Measurements from ENCODE around the gene ZCCHC7. TPM values are rescaled to one million over a fixed set of nuclear protein-coding genes. Genes with fewer than 3 reads are reported as not detected.

Gene ZCCHC7
- total RNA-seq, 1 experiment from 2014 or later, result 27.9 TPM

DNA sequence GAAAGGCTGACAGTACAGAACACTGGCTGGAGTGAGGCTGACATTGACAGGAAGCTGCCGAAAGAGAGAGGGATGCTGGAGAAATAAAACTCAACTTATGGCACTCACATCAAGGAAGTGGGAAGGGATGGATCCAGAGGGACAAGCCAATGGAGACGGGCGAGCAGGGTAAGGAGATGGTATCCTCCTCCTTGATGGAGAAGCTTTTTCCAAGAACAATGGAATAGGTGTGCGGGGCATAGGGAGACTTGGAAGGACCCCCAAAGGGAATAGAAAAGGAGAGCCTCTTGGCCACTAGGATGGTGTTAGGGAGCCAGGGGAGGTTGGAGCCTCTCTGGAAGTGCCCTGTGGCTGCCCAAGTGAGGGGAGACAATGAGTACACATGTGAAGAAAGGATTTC is 243.8 kb downstream of the ZCCHC7 start:
- POLR2A ChIA-PET (ENCODE audit: low non-redundant PET), result no interaction called here
- TF ChIP-seq CTCF (conservative IDR thresholded peaks at IDR 0.05; ENCODE audit: low read depth, low read length) (no peak), EZH2 (IDR thresholded peaks at IDR 0.05; ENCODE audit: borderline replicate concordance, low read depth, low read length, poor library complexity, severe bottlenecking) (no peak)
- H3K36me3 ChIP-seq (ENCODE audit: insufficient read depth, low read length, poor library complexity, severe bottlenecking), result no peaks in the 10 kb centered on the region
- CTCF ChIA-PET, result no interaction called here
- no peaks in the 10 kb centered on the region for H3K27me3 ChIP-seq (replicated peaks; ENCODE audit: insufficient read depth, low read depth, low read length, poor library complexity)
- BruUV-seq (replicated peaks), result no TSS peak
- H3K4me1 ChIP-seq (ENCODE audit: insufficient read depth, low read length, poor library complexity, severe bottlenecking), result no peaks in the 10 kb centered on the region
- intact Hi-C loops (cut with micrococcal nuclease; ENCODE audit: unreplicated experiment), result no loop called here
- no peak overlapping the region for H3K27ac ChIP-seq (ENCODE audit: low read depth, low read length, poor library complexity, severe bottlenecking)
- H3K9me3 ChIP-seq (ENCODE audit: low read depth, low read length, poor library complexity, severe bottlenecking), result no peaks in the 10 kb centered on the region
- H3K4me3 ChIP-seq (ENCODE audit: low read depth, low read length, poor library complexity, severe bottlenecking), result no peak overlapping the region
- DNase-seq (ENCODE audit: low spot score), result no peak

DNA sequence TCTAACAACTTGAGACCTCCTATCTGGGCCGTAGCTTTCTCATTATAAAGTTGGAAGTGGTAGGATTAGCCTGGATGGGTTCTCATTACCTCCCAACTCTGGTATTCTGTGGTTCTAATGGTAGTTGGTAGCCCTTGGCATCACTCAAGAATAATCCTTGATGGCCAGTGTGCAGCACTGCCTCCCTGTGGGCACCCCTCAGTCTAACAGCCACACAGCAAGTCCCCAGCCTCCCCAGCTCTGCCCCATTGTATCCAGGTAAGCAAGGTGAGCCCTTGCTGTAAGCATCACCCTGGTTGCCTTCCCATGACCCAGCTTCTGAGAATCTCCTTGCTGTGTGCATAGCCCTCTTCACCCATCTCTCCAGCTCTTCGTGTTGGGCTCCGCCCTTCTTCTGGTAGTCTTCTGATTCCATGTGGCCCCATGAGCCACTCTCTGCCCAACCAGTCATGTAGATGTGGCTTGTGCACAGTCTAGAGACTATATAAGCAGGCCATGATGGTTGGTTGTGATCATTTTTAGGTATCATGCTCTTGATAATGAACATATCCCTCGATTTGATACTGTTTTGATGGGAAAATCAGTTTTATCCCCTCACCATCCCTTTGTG is 244.5 kb downstream of the ZCCHC7 start:
- DNase-seq (ENCODE audit: low spot score), result no peak

DNA sequence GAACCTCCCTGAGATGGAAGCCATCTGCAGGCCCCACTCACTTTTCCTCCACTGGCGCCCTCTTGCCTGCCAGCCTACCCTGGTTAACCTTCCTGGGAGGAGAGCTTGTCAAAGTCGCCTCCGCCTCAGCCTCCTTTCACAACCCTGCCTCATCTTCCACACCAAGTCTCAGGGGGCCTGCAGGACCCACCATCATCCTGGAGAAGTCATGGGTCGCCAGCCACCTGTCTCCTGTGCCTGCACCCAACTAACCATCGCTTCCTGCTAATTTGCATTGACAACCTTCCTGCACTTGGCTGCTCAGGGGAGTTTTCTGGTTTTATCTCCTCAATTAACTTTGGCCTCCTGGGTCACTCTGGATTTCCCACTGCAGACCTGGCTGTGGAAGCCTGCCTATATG is 249.3 kb downstream of the ZCCHC7 start:
- no peak for DNase-seq (ENCODE audit: low spot score)
- no peak for TF ChIP-seq EZH2 (IDR thresholded peaks at IDR 0.05; ENCODE audit: borderline replicate concordance, low read depth, low read length, poor library complexity, severe bottlenecking)
- TF ChIP-seq CTCF (conservative IDR thresholded peaks at IDR 0.05; ENCODE audit: low read depth, low read length), result no peak
- Histone ChIP-seq H3K4me3 (ENCODE audit: low read depth, low read length, poor library complexity, severe bottlenecking) (no peak overlapping the region), H3K4me1 (ENCODE audit: insufficient read depth, low read length, poor library complexity, severe bottlenecking) (no peaks in the 10 kb centered on the region), H3K36me3 (ENCODE audit: insufficient read depth, low read length, poor library complexity, severe bottlenecking) (no peaks in the 10 kb centered on the region), H3K9me3 (ENCODE audit: low read depth, low read length, poor library complexity, severe bottlenecking) (no peaks in the 10 kb centered on the region), H3K27me3 (replicated peaks; ENCODE audit: insufficient read depth, low read depth, low read length, poor library complexity) (no peaks in the 10 kb centered on the region), H3K27ac (ENCODE audit: low read depth, low read length, poor library complexity, severe bottlenecking) (no peak overlapping the region)
- BruUV-seq (replicated peaks), result no TSS peak
- ChIA-PET CTCF (no interaction called here), POLR2A (ENCODE audit: low non-redundant PET) (no interaction called here)
- intact Hi-C loops (cut with micrococcal nuclease; ENCODE audit: unreplicated experiment), result no loop called here

More for the DNA sequence above, 244.5 kb downstream of the ZCCHC7 start:
- Histone ChIP-seq H3K27ac (ENCODE audit: low read depth, low read length, poor library complexity, severe bottlenecking) (no peak overlapping the region), H3K9me3 (ENCODE audit: low read depth, low read length, poor library complexity, severe bottlenecking) (no peaks in the 10 kb centered on the region), H3K4me3 (ENCODE audit: low read depth, low read length, poor library complexity, severe bottlenecking) (no peak overlapping the region), H3K27me3 (replicated peaks; ENCODE audit: insufficient read depth, low read depth, low read length, poor library complexity) (no peaks in the 10 kb centered on the region), H3K4me1 (ENCODE audit: insufficient read depth, low read length, poor library complexity, severe bottlenecking) (no peaks in the 10 kb centered on the region), H3K36me3 (ENCODE audit: insufficient read depth, low read length, poor library complexity, severe bottlenecking) (no peaks in the 10 kb centered on the region)
- intact Hi-C loops (cut with micrococcal nuclease; ENCODE audit: unreplicated experiment), result no loop called here
- CTCF ChIA-PET, result no interaction called here
- POLR2A ChIA-PET (ENCODE audit: low non-redundant PET), result no interaction called here
- no TSS peak for BruUV-seq (replicated peaks)
- TF ChIP-seq EZH2 (IDR thresholded peaks at IDR 0.05; ENCODE audit: borderline replicate concordance, low read depth, low read length, poor library complexity, severe bottlenecking) (no peak), CTCF (conservative IDR thresholded peaks at IDR 0.05; ENCODE audit: low read depth, low read length) (peak; percentile 48)

Measured in A673 (cell line).